ENCODE results near the gene ELP1.

GRCh38 chr9:108874058-108874788 lies 59.7 kb downstream of the ELP1 start:
- no peak for TF ChIP-seq CTCF (conservative IDR thresholded peaks at IDR 0.05; ENCODE audit: low read depth, low read length)
- no peak for TF ChIP-seq EZH2 (IDR thresholded peaks at IDR 0.05; ENCODE audit: low read length, unreplicated experiment)
- TF ChIP-seq EZH2phosphoT487 (IDR thresholded peaks at IDR 0.05; ENCODE audit: borderline replicate concordance, low read length) = no peak

All from PC-3 (cell line).